PC-9 (cell line): Measurements from ENCODE around the gene COPZ1.

Source experiments
- EZH2 ChIP-seq: fragments of 200-600 bp; sonication (generic); IDR thresholded peaks from 2 replicates; pipeline ENCODE4 v1.8.0; 2017; ENCODE audit warnings: antibody characterized with exemption, low read depth
- TF ChIP-seq, protein P1 (sequence below): fragments of 200-600 bp; sonication (generic); conservative IDR thresholded peaks from 2 replicates; pipeline ENCODE4 v1.6.1; 2017; ENCODE audit warnings: mixed run types, antibody characterized with exemption, mild to moderate bottlenecking, moderate library complexity

GRCh38 chr12:54340846-54341245, 15.9 kb downstream of the COPZ1 start:
- no peak for TF ChIP-seq EZH2
- TF ChIP-seq, protein P1, sequence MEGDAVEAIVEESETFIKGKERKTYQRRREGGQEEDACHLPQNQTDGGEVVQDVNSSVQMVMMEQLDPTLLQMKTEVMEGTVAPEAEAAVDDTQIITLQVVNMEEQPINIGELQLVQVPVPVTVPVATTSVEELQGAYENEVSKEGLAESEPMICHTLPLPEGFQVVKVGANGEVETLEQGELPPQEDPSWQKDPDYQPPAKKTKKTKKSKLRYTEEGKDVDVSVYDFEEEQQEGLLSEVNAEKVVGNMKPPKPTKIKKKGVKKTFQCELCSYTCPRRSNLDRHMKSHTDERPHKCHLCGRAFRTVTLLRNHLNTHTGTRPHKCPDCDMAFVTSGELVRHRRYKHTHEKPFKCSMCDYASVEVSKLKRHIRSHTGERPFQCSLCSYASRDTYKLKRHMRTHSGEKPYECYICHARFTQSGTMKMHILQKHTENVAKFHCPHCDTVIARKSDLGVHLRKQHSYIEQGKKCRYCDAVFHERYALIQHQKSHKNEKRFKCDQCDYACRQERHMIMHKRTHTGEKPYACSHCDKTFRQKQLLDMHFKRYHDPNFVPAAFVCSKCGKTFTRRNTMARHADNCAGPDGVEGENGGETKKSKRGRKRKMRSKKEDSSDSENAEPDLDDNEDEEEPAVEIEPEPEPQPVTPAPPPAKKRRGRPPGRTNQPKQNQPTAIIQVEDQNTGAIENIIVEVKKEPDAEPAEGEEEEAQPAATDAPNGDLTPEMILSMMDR: no peak
